ENCODE results near the gene GRXCR2.
"Not testable (repeated sequence)": the region's sequence is repeated elsewhere in the genome, so short reads cannot be mapped to it uniquely, and the experiment has no call there.

Gene GRXCR2

GRCh38 chr5:145874765-145875164 lies 2.0 kb upstream of the GRXCR2 start:
- no peak for DNase-seq

DNA sequence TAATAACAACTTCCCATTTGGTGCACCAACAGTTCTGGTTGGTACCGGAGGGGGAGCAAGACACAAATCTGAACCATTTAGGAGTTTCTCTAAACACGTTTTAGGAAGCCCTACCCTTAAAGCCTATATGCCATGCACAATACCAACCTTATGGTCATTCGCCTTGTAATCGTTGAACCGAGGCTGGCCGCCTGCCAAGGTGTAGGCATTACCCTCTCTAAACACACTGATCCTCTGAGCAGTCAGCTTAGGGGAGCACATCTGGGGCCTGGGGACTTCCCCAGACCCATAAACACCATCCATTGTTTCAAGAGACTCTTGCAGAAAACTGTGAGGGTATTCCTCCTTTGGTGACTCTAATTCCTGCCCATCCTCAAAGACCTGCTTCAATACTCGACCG lies 328 bp downstream of the GRXCR2 start:
- no peak for DNase-seq

- DNase-seq, result no peak
Measured at GRCh38 chr5:145869753-145870152, 3.1 kb downstream of the GRXCR2 start.

DNA sequence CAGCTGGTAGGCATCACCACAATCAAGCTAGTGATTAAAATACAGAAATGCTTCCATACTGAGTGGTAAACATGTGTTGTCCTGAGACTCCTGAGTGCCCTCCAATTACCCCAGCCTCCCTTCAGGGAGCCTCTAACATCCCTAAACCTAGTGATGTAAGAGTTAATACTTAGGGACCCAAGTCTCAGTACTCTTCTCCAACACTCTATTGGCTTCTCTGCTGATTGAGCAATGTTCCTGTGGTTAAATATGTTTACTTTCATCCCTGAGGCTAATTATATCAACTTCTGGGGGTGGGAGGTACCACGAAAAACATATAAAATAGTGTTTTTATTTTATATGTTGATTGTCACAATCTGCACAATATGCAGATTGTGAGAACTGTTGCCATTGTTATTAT lies 5.0 kb downstream of the GRXCR2 start:
- no peak for DNase-seq

GRCh38 chr5:145864432-145864831 lies 8.4 kb downstream of the GRXCR2 start:
- DNase-seq, result not testable (repeated sequence)

DNA sequence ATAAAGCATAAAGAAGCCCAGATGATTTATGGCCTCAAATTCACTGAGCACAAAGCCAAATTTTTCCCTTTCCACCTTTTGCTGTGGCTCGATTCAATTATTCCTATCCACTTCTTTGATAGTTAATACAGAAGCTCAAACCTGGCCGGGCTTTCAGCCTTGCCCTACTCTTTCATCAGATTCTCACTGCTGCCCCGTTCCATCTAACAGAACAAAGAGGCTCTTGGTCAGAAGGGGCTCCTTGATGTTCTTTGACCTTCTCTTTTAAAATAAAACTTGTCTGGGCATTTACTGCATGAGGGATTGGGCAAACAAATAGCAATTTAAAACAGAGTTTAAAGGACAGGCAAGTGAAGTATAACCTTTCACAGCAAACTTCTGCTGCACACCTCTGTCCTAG lies 9.8 kb downstream of the GRXCR2 start:
- no peak for DNase-seq

GRCh38 chr5:145859897-145860296 lies 12.9 kb downstream of the GRXCR2 start:
- no peak for DNase-seq

GRCh38 chr5:145859453-145859852 lies 13.4 kb downstream of the GRXCR2 start:
- DNase-seq, result no peak

GRCh38 chr5:145858959-145859358 lies 13.9 kb downstream of the GRXCR2 start:
- no peak for DNase-seq

DNA sequence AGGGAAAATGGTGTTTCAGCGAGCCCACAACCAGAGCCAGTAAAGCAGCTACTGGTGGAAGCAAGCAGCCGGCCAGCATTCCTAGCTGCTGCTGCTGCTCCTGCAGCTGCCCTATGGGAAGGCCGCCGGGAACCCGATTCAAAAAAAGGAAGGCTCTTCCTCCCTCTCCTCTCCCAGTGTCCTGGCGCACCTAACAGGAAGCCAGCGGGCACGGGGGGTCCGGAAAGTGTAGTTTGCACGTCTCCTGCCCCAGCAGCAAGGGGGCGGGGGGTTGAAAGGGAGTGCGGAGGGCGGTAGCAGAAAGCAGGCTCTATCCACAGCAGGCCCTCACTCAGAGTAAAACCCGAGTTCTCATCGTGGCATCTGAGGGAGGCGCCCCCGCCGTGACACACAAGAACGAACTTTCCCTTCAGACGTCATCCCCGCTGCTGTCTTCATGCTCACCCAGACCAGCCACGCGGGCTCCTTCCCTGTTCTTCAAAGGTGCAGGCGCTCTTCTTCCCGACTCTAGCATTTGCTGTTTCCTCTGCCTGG lies 16.5 kb downstream of the GRXCR2 start:
- DNase-seq, result peak; percentile 67

DNA sequence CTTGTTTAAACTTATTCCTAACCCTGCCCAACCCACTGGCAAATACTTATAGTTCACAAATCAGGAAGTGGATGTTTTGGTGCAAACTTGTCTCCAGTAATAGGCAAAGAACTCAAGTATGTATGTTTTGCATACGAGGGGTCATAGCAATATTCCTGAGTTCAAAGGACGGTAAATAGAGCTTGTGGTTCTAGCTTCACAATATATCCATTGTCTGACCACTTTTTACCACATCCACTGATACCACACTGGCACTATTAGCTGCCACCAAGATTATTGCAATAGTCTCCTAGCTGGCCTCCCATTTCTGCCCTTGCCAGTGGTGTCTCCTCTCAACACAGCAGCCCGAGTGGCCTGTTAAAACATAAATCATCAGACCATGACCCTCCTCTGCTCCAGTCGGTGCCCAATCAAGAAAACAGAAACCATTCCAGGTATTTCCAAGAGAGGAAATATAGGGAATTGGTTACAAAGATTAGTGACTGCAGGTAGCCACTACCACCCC lies 17.0 kb downstream of the GRXCR2 start:
- DNase-seq, result no peak

GRCh38 chr5:145854651-145855258 lies 18.1 kb downstream of the GRXCR2 start:
- DNase-seq, result peak; percentile 74

DNA sequence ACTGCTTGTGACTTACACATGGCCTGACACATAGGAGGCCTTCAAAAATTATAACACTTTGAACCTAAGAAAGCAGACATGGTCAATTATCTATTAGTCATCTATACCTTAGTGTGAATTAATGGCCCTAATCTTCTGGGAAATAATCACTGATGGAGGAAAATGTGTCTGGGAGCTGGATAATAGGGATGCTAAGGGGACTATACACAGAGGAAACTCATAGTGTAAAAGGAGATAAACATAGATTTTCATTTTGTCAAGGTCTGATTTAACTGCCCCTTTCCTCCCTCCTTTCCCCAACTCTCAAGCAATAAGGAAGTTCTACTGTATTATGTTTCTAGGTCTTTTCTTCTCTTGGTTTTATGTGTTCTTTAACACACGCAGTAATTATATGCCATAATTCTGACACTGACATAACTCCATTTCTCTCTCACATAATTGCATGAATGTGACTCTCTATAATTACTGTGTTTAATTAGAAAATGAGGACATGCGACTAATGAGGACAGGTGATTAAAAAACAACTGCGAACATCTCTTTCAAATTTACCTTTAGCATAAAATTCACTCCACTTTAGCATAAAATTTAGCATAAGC lies 18.9 kb downstream of the GRXCR2 start:
- no peak for DNase-seq

- DNase-seq, result no peak
Measured at GRCh38 chr5:145852990-145853389, 19.8 kb downstream of the GRXCR2 start.

- peak; percentile 73 for DNase-seq
Measured at GRCh38 chr5:145848854-145849253, 24.0 kb downstream of the GRXCR2 start.

DNA sequence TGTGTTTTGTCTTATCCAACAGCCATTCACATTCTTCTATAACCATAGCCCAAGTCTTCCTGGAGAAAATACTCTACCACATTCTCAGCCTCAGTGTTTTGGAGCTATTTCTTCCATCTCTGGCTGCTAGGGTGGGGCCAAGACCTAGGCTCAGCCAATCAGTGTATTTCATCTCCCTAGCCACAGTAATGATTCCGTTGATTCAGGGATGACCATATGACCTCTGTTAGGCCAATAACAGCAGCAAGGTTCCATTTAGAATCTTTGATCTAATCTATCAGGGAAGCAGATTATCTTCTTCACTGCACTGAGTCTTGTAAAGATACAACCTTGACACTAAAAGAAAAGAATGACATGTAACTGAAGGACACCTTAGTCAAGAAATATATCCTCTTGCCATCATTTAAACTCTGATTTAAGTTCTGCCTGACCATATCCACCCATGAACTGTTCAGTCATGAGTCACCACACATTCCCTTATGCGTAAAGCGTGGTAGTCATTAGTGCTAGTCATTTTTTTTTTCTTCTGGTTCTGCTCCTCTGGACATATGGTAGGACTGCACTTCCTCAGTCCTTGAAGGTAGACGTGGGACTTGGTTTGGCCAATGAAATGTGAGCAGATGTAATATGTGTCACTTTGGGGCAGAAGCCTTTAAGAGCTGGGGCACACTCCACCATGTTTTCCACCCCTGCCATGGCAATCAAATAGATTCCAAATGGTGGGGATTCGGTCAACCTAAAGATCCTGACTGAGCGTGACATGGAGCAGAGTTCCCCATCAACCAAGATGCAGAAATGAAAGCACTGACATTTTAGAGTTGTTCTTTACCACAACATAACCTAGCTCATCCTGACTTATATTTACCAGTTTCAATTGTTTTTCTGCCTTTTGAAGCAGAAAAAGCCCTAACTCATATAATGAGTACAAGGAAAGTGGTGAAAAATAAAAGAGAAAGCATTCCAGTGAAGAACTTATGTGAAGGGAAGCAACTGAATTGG lies 25.0 kb downstream of the GRXCR2 start:
- DNase-seq, result peak; percentile 80

- DNase-seq, result no peak
Measured at GRCh38 chr5:145846081-145846480, 26.7 kb downstream of the GRXCR2 start.

- no peak for DNase-seq
Measured at GRCh38 chr5:145841299-145841698, 31.5 kb downstream of the GRXCR2 start.

- DNase-seq, result no peak
Measured at GRCh38 chr5:145840458-145841132, 32.2 kb downstream of the GRXCR2 start.

DNA sequence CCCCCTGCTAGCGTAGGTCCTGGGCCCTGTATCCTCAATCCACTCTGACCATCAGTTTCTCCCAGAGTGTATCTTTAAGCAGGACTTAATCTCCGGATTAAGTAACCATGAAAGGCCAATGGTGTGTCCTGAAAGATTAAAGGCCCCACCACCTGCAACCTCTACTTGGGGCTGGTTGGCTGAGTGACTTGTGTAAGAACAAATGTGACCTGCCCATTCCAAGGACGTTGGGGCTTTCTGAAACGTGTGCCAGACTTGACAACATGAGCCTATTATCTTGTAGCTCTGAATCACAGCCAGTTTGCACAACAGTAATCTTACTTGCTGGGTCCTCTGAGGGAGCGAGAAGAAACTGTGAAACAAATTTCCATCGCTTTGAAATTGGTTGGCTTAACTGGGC lies 34.5 kb downstream of the GRXCR2 start:
- DNase-seq, result no peak

DNA sequence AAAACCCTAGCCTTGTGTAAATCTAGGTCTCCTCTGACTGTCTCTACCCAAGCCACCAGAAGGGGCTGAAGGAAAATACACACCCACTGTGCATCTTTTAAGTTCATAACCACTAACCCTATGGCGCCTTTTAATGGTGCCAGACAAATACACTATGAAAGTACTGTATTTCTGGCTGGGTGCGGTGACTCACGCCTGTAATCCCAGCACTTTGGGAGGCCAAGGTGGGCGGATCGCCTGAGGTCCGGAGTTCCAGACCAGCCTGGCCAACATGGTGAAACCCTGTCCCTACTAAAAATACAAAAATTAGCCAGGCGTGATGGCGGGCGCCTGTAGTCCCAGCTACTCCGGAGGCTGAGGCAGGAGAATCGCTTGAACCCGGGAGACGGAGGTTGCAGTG lies 36.6 kb downstream of the GRXCR2 start:
- not testable (repeated sequence) for DNase-seq

DNA sequence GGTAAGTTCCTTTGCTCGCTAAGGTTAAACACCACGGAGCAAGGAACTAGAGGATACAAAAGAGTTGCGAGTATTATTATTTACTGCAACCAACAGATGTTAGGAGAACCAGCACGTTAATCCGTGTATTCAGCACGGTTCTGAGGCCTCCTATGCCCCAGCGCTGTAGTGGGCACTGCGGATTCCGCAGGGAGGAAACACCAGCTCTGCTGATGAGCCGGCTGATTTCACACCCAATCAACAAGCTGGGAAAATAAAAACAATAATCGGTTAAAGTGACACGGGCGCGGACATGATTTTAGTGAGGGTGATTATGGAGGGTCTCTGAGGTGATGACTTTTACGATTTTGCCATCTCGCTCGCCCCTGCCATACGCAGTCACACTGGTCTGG lies 37.0 kb downstream of the GRXCR2 start:
- DNase-seq, result no peak

Data from fibroblast of skin of right quadriceps (primary cell).